GM12878 (cell line): ENCODE results near the gene LANCL1. TPM values are rescaled to one million over a fixed set of nuclear protein-coding genes. Genes with fewer than 3 reads are reported as not detected.

ENCODE experiments used
- ATAC-seq: fragments of 200-7000 bp; cut with Tn5 transposase; 3 replicates; pipeline ENCODE4 v1.9.1; 2020; ENCODE audit warnings: mild to moderate bottlenecking, moderate library complexity
- BruUV-seq: library from RNA; stranded (reverse); fragments of 400-500 nt; replicated peaks from 2 replicates; lab custom pipeline; 2021; lab: Mats Ljungman, UMichigan
- CTCF ChIA-PET: fragments of 300-600 bp; sonication (Branson Sonifier 250); formaldehyde crosslinking; extraction: SDS; loops from one replicate; lab custom pipeline; 2021; ENCODE audit warnings: inconsistent platforms; lab: Yijun Ruan, JAX
- POLR2A ChIA-PET: fragments of 350-600 bp; formaldehyde crosslinking; extraction: SDS; loops from one replicate; lab custom pipeline; 2021; ENCODE audit warnings: inconsistent platforms; lab: Charles Lee
- RAD21 ChIA-PET: fragments of 300-600 bp; sonication (Branson Sonifier 250); formaldehyde crosslinking; loops from one replicate; lab custom pipeline; 2023; ENCODE audit warnings: antibody characterized with exemption; ENCODE audit not compliant: unreplicated experiment; lab: Charles Lee
- SMC1A ChIA-PET: fragments of 300-600 bp; sonication (Branson Sonifier 250); formaldehyde crosslinking; loops from one replicate; lab custom pipeline; 2023; ENCODE audit not compliant: unreplicated experiment, uncharacterized antibody; lab: Charles Lee
- DNase-seq: peaks from one replicate; pipeline ENCODE4 v3.0.0-alpha.2; 2011; ENCODE audit warnings: low read depth, low spot score
- FAIRE-seq: peaks from 3 replicates; lab custom pipeline; 2011; peaks lifted over from hg19 to GRCh38; lab: Jason Lieb, UNC
- H2AFZ ChIP-seq: 2 replicates; pipeline ENCODE4 v1.6.0; 2011; ENCODE audit warnings: low read depth, low read length, control low read depth; ENCODE audit not compliant: control insufficient read depth
- H3K27ac ChIP-seq: 2 replicates; pipeline ENCODE4 v1.5.1; 2011; ENCODE audit warnings: control low read depth; ENCODE audit not compliant: control insufficient read depth, insufficient read depth
- H3K27me3 ChIP-seq, 2 experiments: replicated peaks in 1 of 2; 2 replicates each; pipeline versions ENCODE4 v1.6.0 to v1.6.1; 2011; ENCODE audit warnings: low read length in 1 of 2; ENCODE audit not compliant: control insufficient read depth in 2 of 2, insufficient read depth in 2 of 2
- H3K36me3 ChIP-seq, 2 experiments: 2 replicates each; pipeline ENCODE4 v1.5.1; 2011; ENCODE audit warnings: low read length in 1 of 2; ENCODE audit not compliant: control insufficient read depth in 2 of 2, insufficient read depth in 2 of 2
- H3K4me1 ChIP-seq: 2 replicates; pipeline ENCODE4 v1.6.1; 2011; ENCODE audit warnings: mild to moderate bottlenecking, low read length, moderate library complexity, mixed read lengths; ENCODE audit not compliant: control insufficient read depth, insufficient read depth
- H3K4me2 ChIP-seq: 2 replicates; pipeline ENCODE4 v1.6.0; 2011; ENCODE audit warnings: control low read depth; ENCODE audit not compliant: control insufficient read depth, insufficient read depth
- H3K4me3 ChIP-seq: fragments of 200-600 bp; sonication (generic); 2 replicates; pipeline ENCODE4 v1.5.1; 2016
- H3K79me2 ChIP-seq: 2 replicates; pipeline ENCODE4 v1.6.0; 2011; ENCODE audit warnings: low read length; ENCODE audit not compliant: control insufficient read depth, insufficient read depth
- H3K9ac ChIP-seq: 2 replicates; pipeline ENCODE4 v1.8.0; 2011; ENCODE audit warnings: low read length, control low read depth, mixed read lengths; ENCODE audit not compliant: control insufficient read depth, insufficient read depth
- H3K9me3 ChIP-seq: replicated peaks from 3 replicates; pipeline ENCODE4 v1.5.1; 2011; ENCODE audit warnings: mild to moderate bottlenecking, low read length; ENCODE audit not compliant: control insufficient read depth, insufficient read depth
- H4K20me1 ChIP-seq: 2 replicates; pipeline ENCODE4 v1.6.0; 2011; ENCODE audit not compliant: control insufficient read depth, insufficient read depth
- BRCA1 ChIP-seq: IDR thresholded peaks from 2 replicates; pipeline ENCODE4 v1.6.1; 2011; ENCODE audit warnings: low read depth, low read length, improper control_type of control experiment
- CBX5 ChIP-seq: sonication (generic); IDR thresholded peaks from 2 replicates; pipeline ENCODE4 v1.6.1; 2016; ENCODE audit warnings: low read depth, moderate library complexity, mild to moderate bottlenecking, inconsistent platforms
- E2F8 ChIP-seq: fragments of 450-650 bp; IDR thresholded peaks from 2 replicates; pipeline ENCODE4 v1.6.1; 2018; ENCODE audit warnings: mild to moderate bottlenecking, low read depth, moderate library complexity; ENCODE audit not compliant: partially characterized antibody
- EP300 ChIP-seq, 2 experiments: fragments of 150-350 bp in 1 of 2; IDR thresholded peaks; 2 replicates each; pipeline ENCODE4 v1.6.1; 2011 to 2012; ENCODE audit warnings: low read depth in 2 of 2, low read length in 2 of 2, borderline replicate concordance in 1 of 2, improper control_type of control experiment in 1 of 2, inconsistent platforms in 1 of 2; ENCODE audit not compliant: control insufficient read depth in 1 of 2
- FOS ChIP-seq: IDR thresholded peaks from 3 replicates; pipeline ENCODE4 v1.6.1; 2011; ENCODE audit warnings: borderline replicate concordance; ENCODE audit not compliant: insufficient read length; ENCODE audit errors: extremely low read depth
- HCFC1 ChIP-seq: fragments of 150-350 bp; IDR thresholded peaks from 2 replicates; pipeline ENCODE4 v1.6.1; 2014; ENCODE audit warnings: low read length
- HDAC6 ChIP-seq: fragments of 200-600 bp; sonication (generic); IDR thresholded peaks from one replicate; pipeline ENCODE4 v1.8.0; 2017; ENCODE audit warnings: antibody characterized with exemption; ENCODE audit not compliant: unreplicated experiment
- IKZF1 ChIP-seq: fragments of 450-650 bp; conservative IDR thresholded peaks from 2 replicates; pipeline ENCODE4 v1.6.1; 2017; ENCODE audit warnings: antibody characterized with exemption, mild to moderate bottlenecking
- KAT2A ChIP-seq: conservative IDR thresholded peaks from 2 replicates; pipeline ENCODE4 v1.6.1; 2011; ENCODE audit warnings: low read depth, low read length; ENCODE audit not compliant: control insufficient read depth
- MLLT1 ChIP-seq: fragments of 450-650 bp; IDR thresholded peaks from 2 replicates; pipeline ENCODE4 v1.6.1; 2016; ENCODE audit warnings: mild to moderate bottlenecking
- MTA3 ChIP-seq: IDR thresholded peaks from 2 replicates; pipeline ENCODE4 v1.6.1; 2012; ENCODE audit warnings: low read length, inconsistent platforms, borderline replicate concordance
- MYB ChIP-seq: fragments of 150-350 bp; IDR thresholded peaks from 2 replicates; pipeline ENCODE4 v1.6.1; 2014; ENCODE audit warnings: mild to moderate bottlenecking, low read depth, low read length, borderline replicate concordance
- PBX3 ChIP-seq: IDR thresholded peaks from 2 replicates; pipeline ENCODE4 v1.6.1; 2011; ENCODE audit warnings: mild to moderate bottlenecking, low read depth, low read length, moderate library complexity; ENCODE audit not compliant: insufficient replicate concordance
- RCOR1 ChIP-seq: conservative IDR thresholded peaks from 2 replicates; pipeline ENCODE4 v1.6.1; 2012; ENCODE audit warnings: low read depth, low read length, improper control_type of control experiment
- SMC3 ChIP-seq: IDR thresholded peaks from 2 replicates; pipeline ENCODE4 v1.6.1; 2011; ENCODE audit warnings: low read length, improper control_type of control experiment, borderline replicate concordance
- STAT3 ChIP-seq: IDR thresholded peaks from 2 replicates; pipeline ENCODE4 v1.6.1; 2011; ENCODE audit warnings: low read depth, low read length, improper control_type of control experiment
- ZBED1 ChIP-seq: IDR thresholded peaks from 2 replicates; pipeline ENCODE4 v1.6.1; 2016; ENCODE audit warnings: borderline replicate concordance
- ZNF207 ChIP-seq: fragments of 450-650 bp; IDR thresholded peaks from 2 replicates; pipeline ENCODE4 v1.6.1; 2014; ENCODE audit warnings: antibody characterized with exemption, mild to moderate bottlenecking, borderline replicate concordance
- ZNF217 ChIP-seq: fragments of 450-650 bp; IDR thresholded peaks from 2 replicates; pipeline ENCODE4 v1.6.1; 2017; ENCODE audit warnings: antibody characterized with exemption, mild to moderate bottlenecking
- WGBS: methylation state at CpG from one replicate; pipeline ENCODE4 v1.1.6; 2016; ENCODE audit warnings: low lambda C conversion rate; ENCODE audit not compliant: insufficient replicate concordance, insufficient coverage; ENCODE audit errors: missing lambda C conversion rate; 5-methylcytosine and 5-hydroxymethylcytosine counted together
- in situ Hi-C: fragments of 300-500 bp; cut with MboI; formaldehyde crosslinking; loops from 9 replicates; pipeline ENCODE4 v1.14.3; 2018; ENCODE audit warnings: mixed read lengths
- intact Hi-C: fragments of 100-400 bp; cut with micrococcal nuclease; formaldehyde crosslinking; loops from one replicate; pipeline ENCODE4 v1.14.2; 2022; ENCODE audit not compliant: unreplicated experiment
- polyA plus RNA-seq, 11 experiments: library from polyadenylated mRNA; depleted of rRNA in 4 of 11; unstranded in 6 of 11; stranded (reverse) in 5 of 11; fragments of >200 nt; fragmentation: Nextera tagmentation in 4 of 11; fragmentation: Illumina TruSeq in 1 of 11; extraction: Ambion mirVana in 4 of 11; extraction: Trizol in 1 of 11; gene quantifications; 1 replicate in 1 of 11; 2 replicates in 10 of 11; pipeline versions ENCODE4 v1.2.1 to v1.2.3, GENCODE V29; 2011 to 2016; ENCODE audit warnings: inconsistent platforms in 2 of 11, missing spikeins in 2 of 11, low read depth in 1 of 11
- total RNA-seq, 4 experiments: library from RNA; depleted of rRNA in 3 of 4; stranded (reverse); fragments of >200 nt in 3 of 4; fragmentation: Illumina TruSeq in 1 of 4; extraction: Trizol in 1 of 4; gene quantifications; 2 replicates each; pipeline versions ENCODE4 v1.2.1 to v1.2.3, GENCODE V29; 2013 to 2021

The LANCL1 gene
- total and polyA plus RNA-seq, 10 of the 15 experiments (the other 5 are each of a cell fraction or from before 2014, with no cell fraction given), result 13.6 to 79.1 (median 26.9) TPM

- TF ChIP-seq MLLT1 (no peak), HCFC1 (no peak), ZNF207 (no peak), BRCA1 (no peak), IKZF1 (no peak), KAT2A (no peak), RCOR1 (no peak), EP300 (IDR thresholded peaks at IDR 0.05; ENCODE audit: borderline replicate concordance in 1 of 2, control insufficient read depth in 1 of 2, low read depth in 2 of 2, low read length in 2 of 2) (no peak), MTA3 (no peak), STAT3 (no peak), ZNF217 (no peak), E2F8 (no peak), CBX5 (no peak), ZBED1 (no peak), SMC3 (no peak), PBX3 (no peak), MYB (no peak), HDAC6 (no peak), FOS (no peak)
- TF ChIP-seq, all 136 proteins: peak for 0
- Histone ChIP-seq H3K79me2 (no peaks in the 10 kb centered on the region), H3K9me3 (no peaks in the 10 kb centered on the region; the same call in 2 of the 3 replicates), H4K20me1 (no peaks in the 10 kb centered on the region), H2AFZ (no peak overlapping the region), H3K9ac (no peak overlapping the region), H3K36me3 (peaks cover 0 to 3% of the 10 kb centered on the region in 2 experiments; a peak in 2 of 4 replicates), H3K4me3 (no peak overlapping the region), H3K27me3 (no peaks in the 10 kb centered on the region), H3K4me2 (no peak overlapping the region), H3K27ac (no peak overlapping the region), H3K4me1 (peaks cover 5% of the 10 kb centered on the region)
- ChIA-PET CTCF (interaction anchor here (1.1 to 8.7 kb wide), 8 partner anchors 10 to 173 kb away, joined by 3 to 42 read pairs (median 4); no protein-coding TSS in a partner anchor), POLR2A (interaction anchor here (0.6 kb wide), 1 partner anchor 279 kb away, joined by 5 read pairs; no protein-coding TSS in a partner anchor), SMC1A (interaction anchor here (1.7 to 6.3 kb wide), 4 partner anchors 10 to 58 kb away, joined by 5 to 44 read pairs (median 9); no protein-coding TSS in a partner anchor), RAD21 (interaction anchor here (3.1 kb wide), 1 partner anchor 15 kb away, joined by 11 read pairs; no protein-coding TSS in a partner anchor)
- FAIRE-seq (no peak), ATAC-seq (no peak), DNase-seq (no peak)
- 96% methylated on average over 3 of the region's 3 CpGs for WGBS
- in situ Hi-C loops, result no loop called here
- intact Hi-C loops, result loop anchor here (1.0 to 10.0 kb wide), 3 partner anchors 57 to 169 kb away; no protein-coding TSS in a partner anchor
- BruUV-seq, result no TSS peak
Measured at GRCh38 chr2:210445732-210446131, 30.8 kb downstream of the LANCL1 start.
